ENCODE measurements around the gene PIK3R6.

Gene PIK3R6

GRCh38 chr17:8844229-8845218, 22.9 kb downstream of the PIK3R6 start:
- no peak for DNase-seq (ENCODE audit: low read depth in 2 of 2)
- TF ChIP-seq, protein P1, sequence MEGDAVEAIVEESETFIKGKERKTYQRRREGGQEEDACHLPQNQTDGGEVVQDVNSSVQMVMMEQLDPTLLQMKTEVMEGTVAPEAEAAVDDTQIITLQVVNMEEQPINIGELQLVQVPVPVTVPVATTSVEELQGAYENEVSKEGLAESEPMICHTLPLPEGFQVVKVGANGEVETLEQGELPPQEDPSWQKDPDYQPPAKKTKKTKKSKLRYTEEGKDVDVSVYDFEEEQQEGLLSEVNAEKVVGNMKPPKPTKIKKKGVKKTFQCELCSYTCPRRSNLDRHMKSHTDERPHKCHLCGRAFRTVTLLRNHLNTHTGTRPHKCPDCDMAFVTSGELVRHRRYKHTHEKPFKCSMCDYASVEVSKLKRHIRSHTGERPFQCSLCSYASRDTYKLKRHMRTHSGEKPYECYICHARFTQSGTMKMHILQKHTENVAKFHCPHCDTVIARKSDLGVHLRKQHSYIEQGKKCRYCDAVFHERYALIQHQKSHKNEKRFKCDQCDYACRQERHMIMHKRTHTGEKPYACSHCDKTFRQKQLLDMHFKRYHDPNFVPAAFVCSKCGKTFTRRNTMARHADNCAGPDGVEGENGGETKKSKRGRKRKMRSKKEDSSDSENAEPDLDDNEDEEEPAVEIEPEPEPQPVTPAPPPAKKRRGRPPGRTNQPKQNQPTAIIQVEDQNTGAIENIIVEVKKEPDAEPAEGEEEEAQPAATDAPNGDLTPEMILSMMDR (IDR thresholded peaks at IDR 0.05; ENCODE audit: low read depth, low read length): no peak
- no peak overlapping the region for H3K4me3 ChIP-seq (replicated peaks in 1 of 2; ENCODE audit: low read depth in 2 of 2, low read length in 2 of 2)

DNA sequence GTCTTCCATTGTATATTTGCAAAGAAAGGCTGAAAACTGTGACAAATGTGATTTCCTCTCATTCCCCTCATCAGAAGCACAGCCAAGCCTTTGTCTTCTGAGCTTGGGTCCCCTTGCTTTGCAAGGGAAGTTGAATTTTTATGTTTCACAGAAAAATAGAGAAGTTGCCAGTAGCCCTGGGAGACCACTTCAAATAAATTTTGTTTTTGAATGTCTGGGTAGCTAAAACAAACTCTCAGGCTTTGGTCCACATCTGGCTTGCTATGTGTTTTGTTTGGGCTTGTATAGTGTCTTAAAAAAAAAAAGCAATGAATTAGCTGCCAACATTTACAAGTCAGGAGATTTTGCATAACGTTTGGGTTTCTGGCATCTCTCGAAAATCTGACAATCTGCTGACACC, 24.1 kb downstream of the PIK3R6 start:
- TF ChIP-seq, protein P1 (IDR thresholded peaks at IDR 0.05; ENCODE audit: low read depth, low read length): no peak
- no peak overlapping the region for H3K4me3 ChIP-seq (replicated peaks in 1 of 2; ENCODE audit: low read depth in 2 of 2, low read length in 2 of 2)
- DNase-seq (ENCODE audit: low read depth in 2 of 2): no peak

GRCh38 chr17:8841844-8842243, 25.6 kb downstream of the PIK3R6 start:
- no peak overlapping the region for H3K4me3 ChIP-seq (replicated peaks in 1 of 2; ENCODE audit: low read depth in 2 of 2, low read length in 2 of 2)
- DNase-seq (ENCODE audit: low read depth in 2 of 2): no peak
- TF ChIP-seq, protein P1 (IDR thresholded peaks at IDR 0.05; ENCODE audit: low read depth, low read length): no peak

DNA sequence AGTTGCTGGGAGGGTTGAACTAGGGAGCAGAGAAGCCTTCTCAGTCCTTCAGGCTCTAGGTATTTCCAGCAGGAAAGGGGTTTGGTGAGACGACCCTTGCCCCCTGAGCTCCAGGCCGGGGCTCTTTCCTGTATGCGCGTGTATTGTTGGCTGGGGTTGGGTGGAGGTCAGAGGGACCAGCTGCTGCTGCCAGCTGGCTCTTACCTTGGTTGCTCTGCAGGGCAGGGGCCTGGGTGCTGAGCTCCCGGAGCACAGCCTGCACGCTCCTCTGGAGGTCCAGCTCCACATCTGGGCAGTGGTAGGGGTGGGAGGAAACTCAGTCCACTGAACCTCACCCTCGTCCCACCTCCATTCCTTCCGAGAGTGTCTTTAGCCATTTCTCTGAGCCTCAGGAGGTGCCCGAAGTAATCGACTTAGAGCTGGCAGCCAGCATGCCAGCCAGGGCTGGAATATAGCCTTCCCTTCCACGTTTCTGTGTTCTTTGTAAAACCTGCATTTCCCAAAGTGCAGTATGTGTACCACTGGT, 28.0 kb downstream of the PIK3R6 start:
- TF ChIP-seq, protein P1 (IDR thresholded peaks at IDR 0.05; ENCODE audit: low read depth, low read length): no peak
- DNase-seq (ENCODE audit: low read depth in 2 of 2): no peak
- no peak overlapping the region for H3K4me3 ChIP-seq (replicated peaks in 1 of 2; ENCODE audit: low read depth in 2 of 2, low read length in 2 of 2)

DNA sequence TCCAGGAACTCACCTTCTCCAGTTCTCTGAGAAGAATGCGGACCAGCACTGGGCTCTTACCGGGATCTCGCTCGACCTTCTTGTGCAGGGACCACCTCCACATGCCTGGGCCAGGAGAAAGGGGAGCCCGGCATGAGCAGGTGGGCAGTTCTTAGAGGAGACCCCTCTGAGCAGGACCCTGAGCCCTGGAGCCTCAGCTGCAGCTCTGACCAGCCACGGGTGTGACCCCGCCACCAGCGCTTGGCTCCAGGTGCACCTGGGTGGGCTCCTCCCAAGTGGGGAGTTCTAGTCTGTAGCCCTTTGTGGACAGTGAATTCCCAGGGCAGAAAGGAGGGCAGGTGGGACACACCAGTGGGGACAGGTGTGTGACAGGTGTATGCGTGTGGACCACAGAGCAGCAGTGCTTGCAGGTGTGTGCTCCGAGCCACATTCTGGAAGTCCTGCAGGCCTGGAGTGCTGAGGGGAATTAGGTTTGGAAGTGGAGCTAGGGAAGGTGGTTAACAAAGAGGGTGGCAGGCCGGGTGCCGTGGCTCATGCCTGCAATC, 28.9 kb downstream of the PIK3R6 start:
- DNase-seq (ENCODE audit: low read depth in 2 of 2): no peak
- TF ChIP-seq, protein P1 (IDR thresholded peaks at IDR 0.05; ENCODE audit: low read depth, low read length): no peak
- no peak overlapping the region for H3K4me3 ChIP-seq (replicated peaks in 1 of 2; ENCODE audit: low read depth in 2 of 2, low read length in 2 of 2)

DNA sequence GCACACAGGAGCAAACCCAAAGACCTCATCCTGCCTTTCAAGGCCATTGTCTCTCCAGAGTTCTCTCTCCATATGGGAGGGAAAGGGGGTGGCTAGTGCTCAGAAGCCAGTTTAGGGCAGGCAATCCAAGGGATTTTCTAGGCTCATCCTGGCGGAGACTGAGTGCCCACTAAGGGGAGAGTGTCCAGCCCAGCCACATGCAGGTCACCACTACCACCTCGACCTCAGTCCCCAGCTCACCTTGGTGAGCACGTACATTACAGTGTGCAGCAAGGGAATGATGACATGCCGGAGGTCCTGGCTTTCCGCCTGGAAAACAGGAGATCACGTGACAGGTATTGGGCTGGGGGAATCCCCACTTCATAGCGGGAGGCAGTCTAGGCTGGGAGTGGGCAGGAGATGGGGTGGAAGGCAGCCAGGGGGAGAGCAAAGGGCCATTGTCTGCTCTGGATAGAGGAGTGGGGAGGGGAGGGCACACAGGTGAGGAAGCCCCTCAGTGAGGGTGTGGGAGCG, 29.9 kb downstream of the PIK3R6 start:
- no peak overlapping the region for H3K4me3 ChIP-seq (replicated peaks in 1 of 2; ENCODE audit: low read depth in 2 of 2, low read length in 2 of 2)
- TF ChIP-seq, protein P1 (IDR thresholded peaks at IDR 0.05; ENCODE audit: low read depth, low read length): no peak
- no peak for DNase-seq (ENCODE audit: low read depth in 2 of 2)

Measured in cardiac fibroblast (primary cell).